ENCODE data around the gene VPS26A.
A peak's percentile ranks its signal among the peaks of the same experiment; 100 is the strongest.

Gene VPS26A

DNA sequence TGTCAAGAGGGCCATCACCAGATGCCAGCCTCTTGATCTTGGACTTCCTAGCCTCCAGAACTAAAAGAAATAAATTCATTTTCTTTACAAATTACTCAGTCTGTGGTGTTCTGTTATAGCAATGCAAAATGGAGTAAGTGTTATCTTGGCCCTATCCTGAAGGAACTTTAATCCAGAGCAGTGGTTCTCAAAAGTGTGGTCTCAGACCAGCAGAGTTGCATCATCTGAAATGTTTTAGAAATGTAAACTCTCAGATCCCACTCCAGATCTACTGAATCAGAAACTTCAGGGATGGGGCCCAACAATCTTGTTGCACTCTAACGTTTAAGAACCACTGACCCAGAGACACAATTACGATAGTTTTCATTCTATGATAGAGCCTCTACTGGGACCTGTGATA is 52.8 kb downstream of the VPS26A start:
- DNase-seq (ENCODE audit: low read depth, low spot score), result no peak

DNA sequence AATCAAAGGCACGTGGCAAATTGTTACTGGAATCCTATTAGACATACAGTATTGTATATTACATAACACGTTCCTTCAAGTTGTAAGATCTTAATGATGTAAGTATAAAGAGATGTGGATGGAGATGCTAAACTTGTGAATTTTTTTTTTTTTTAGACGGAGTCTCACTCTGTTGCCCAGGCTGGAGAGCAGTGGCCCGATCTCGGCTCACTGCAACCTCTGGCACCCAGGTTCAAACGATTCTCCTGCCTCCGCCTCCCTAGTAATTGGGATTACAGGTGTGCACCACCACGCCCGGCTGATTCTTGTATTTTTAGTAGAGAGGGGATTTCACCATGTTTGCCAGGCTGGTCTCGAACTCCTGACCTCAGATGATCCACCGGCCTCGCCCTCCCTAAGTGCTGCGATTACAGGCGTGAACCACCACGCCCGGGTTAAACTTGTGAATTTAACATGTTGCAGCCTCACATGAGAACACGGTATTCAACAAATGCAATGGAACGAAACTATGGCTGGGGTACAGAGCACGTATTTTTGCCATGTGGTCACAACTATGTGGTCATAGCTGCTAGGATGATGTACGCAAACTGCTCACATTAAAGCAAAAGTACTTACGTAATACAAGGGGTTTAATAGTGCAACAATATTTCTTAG is 55.2 kb downstream of the VPS26A start:
- DNase-seq (ENCODE audit: low read depth, low spot score), result no peak

DNA sequence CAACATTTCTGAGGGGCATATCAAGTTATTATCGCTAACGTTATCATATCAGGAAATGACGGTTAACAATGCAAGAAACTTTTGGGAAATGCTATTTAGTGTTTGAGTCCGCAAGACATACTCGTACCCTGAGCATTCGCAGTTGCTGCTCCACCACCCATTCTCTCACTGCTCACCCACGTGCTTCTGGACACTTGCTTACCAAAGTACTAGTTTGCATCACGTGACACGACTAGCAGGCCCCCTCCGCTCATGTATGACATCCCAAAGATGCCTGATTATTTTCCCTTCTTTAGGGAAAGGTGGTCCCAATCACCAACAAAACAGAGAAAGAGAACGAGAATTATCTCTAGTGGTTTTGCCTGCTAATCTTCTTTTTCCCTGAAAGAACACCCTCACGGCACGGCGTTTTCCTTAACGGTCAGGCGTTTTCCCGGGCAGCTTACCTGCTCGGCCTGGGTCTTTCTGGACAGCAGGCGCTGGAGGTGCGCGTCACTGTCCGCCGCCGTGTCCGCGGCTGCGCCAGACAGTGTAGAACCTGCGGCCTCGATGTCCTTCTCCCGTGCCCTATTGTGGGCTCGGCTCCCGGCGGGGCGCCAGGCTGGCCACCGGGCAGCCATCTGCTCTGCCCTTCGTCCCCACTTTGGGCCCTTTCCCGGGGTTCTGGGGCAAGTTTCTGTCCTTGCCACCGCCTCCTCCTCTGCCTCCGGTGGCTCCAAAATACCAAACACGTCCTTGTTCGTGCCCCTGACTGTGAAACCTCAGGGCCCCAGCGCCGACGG is 56.0 kb downstream of the VPS26A start, which contains the start of gene SUPV3L1:
SUPV3L1 (plus strand) TSS at position 492 of the 782 bp plus-strand sequence; CDS start at position 550, 58 bp downstream.
- peak; percentile 96 for DNase-seq (ENCODE audit: low read depth, low spot score)

DNA sequence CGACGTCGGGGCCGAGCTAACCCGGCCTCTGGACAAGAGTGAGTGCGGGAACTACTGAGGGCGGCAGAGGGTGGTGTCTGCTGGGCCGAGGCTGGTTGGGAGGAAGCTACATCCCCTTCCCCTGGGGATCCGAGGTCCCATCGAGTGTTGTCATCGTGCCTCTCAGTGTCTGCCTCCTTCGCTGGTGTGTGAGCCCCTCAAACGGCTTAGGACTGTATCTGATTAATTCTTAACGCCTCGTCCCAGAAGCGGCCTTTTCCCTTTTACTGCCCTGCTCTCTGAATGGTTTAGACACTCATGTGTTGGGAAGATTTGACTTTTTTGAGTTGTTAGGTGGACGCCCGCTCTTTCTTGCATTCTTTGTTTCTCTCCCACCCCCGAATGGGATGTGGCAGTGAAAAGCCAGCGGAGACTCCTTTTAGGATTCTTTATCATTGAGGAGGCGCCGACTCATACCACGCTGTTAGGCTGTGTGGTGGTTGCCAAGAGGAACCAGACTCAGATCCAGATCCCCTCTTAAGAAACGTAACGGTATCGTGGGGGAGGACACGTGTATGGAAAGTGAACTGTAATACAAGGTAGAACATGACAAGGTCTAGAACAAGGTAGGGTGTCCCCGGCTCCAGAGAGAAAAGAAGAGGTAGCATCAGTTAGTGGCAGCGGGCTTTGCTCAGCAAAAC is 56.7 kb downstream of the VPS26A start:
- DNase-seq (ENCODE audit: low read depth, low spot score), result peak; percentile 26

DNA sequence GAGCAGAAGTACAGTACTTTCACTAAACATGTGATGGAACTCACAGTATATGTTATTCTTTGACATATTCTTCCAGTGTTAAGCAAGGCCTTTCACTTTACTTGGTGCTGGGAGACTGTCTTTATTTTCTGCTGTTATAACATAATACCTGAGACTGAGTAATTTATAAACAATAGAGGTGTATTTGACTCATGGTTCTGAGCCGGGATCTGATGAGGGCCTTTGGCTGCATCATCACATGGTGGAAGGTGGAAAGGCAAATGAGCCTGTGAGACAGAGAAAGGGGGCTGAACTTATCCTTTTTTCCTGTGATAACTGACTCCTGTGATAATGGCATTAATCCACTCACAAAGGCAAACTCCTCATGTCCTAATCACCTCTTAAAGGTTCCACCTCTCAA is 57.5 kb downstream of the VPS26A start:
- no peak for DNase-seq (ENCODE audit: low read depth, low spot score)

DNA sequence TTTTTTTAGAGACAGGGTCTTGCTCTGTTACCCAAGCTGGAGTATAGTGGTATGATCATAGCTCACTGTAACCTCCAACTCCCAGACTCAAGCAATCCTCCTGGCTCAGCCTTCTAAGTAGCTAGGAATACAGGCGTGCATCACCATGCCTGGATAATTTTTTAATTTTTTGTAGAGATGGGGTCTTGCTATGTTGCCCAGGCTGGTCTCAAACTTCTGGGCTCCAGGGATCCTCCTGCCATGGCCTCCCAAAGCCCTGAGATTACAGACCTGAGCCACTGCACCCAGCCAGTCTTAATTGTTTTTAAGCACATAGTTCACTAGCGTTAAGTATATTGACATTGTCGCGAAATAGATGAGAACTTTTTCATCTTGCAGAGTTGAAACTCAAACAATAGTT is 58.0 kb downstream of the VPS26A start:
- DNase-seq (ENCODE audit: low read depth, low spot score), result no peak

DNA sequence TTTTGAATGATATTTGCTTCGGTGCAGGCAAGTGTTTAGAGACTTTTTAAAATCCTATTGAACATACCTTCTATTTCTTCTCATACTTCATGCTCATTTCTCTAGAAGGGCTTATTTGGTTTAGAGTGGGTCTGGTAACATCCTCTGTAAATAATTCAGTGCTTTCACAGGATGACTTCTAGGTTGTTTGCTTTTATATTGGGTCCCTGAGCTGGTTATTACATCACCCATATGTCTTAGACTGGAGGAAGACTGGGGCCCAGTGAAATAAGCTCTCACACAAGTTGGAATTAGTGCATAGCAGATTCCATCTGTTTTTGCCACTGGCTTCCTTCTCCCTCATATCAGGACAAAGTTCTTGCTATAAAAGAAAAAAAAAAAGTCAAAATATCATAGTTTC is 62.5 kb downstream of the VPS26A start:
- no peak for DNase-seq (ENCODE audit: low read depth, low spot score)

DNA sequence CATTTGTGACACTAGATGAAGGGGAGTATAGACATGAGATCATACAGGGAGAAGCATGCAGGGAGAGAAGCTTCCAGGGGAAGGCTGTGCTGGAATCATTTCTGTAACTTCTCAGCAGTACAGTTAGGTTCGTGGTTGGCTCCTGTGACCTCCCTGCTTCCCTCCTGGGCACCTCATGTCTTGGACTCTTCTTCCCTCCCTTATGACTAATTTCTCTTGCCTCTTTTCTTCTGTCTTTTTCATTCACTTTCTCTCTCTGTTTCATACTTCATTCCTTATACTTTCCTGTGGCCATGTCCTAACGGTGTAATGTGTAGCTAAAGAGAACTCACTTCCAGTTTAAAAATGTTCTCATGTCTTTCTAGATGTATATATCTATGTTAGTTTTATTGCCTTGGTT is 77.1 kb downstream of the VPS26A start:
- no peak for DNase-seq (ENCODE audit: low read depth, low spot score)

DNA sequence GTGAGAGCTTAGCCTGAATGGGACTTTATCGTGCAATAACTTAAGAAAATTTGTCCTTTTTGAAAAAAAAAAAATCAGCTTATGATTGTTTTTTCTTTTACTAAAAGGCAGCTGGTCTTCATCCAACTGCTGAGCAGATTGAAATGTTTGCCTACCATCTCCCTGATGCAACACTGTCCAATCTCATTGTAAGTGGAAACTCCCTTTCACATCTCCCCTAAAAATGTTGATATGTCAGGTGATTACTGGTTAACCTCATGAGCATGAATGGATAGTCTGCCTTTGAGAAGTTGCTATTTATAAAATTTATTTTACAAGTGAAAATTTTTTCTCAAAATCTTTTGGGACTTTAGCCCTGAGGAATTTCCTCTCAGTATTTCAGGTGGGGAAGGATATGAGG is 78.4 kb downstream of the VPS26A start:
- DNase-seq (ENCODE audit: low read depth, low spot score), result no peak

DNA sequence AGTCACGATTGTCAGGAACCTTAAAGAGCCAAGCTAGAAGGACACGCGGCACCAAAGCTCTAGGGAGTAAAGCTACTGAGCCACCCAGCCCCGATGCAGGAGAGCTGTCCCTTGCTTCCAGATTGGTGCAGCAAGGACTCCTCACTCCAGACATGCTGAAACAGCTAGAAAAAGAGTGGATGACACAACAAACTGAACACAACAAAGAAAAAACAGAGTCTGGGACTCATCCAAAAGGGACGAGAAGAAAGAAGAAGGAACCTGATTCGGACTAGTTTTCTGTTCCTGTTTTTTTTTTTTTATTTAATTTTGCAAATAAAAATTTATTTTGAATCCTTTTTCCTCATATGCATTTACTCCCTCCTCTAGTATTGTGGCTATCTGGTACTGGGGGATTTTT is 84.8 kb downstream of the VPS26A start:
- DNase-seq (ENCODE audit: low read depth, low spot score), result no peak

DNA sequence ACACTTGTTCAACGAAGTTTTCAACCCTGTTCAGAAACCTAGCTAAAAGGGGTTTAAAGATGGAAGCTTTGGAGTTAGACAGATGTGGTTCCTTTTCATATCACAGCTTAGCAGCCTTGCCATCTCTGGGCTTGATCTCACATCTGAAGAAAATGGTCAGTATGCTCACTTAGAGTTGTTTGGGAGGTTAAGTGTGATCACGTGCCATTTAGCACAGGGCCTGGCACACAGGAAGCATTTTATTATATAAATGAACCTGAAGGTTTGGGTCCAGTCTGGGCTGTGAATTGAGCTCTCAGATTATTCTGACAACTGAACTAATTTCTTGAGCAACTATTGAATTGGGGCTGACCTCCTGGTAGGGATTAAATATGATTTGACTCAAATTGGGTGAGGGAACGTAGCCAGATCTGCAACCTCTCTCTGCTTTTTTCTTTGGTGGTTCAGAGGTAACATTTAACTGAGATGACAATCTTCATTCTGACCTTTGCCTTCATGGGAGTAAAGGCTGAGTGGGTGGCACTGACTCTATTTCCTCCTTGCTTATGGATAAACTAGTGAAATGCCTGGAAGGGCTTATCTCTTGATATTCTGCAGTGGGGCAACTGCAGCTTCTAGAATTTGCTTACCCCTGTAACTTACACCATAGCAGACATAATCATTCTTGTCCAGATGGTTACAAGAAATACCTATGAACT is 86.0 kb downstream of the VPS26A start:
- DNase-seq (ENCODE audit: low read depth, low spot score), result no peak

DNA sequence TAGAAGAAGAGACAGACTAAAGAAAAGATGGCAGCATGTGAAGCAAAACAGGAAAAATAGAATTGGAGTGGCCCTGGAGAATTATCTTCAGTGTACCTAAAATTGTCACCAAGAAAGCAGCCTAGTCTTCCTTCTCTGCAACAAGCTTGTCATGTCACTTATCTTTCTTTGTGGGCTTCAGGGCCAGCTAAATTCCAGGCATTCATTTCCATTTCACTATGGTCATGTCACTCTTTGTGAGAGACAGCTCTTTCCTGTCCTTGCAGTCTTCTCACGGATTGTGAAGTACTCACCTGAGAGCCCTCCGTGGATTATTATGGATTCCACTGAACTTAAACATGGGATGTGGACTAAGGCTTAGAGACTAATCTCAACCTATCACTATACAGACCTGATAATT is 87.1 kb downstream of the VPS26A start:
- no peak for DNase-seq (ENCODE audit: low read depth, low spot score)

DNA sequence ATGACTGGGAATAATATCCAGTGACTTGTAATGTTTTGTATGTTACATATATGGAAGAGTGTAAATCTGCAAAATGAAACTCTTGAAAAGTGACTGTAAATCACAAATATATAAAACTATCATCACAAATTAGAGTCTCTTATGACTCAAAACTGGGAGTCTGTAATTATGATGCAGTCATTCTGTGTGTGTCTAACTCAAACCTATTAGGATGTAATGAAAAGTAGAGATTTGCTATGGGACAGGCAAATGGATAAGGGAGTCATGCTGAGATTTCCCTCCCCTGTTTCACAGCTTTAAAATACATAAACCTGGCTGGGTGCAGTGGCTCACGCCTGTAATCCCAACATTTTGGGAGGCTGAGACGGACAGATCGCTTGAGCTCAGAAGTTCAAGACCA is 87.5 kb downstream of the VPS26A start:
- no peak for DNase-seq (ENCODE audit: low read depth, low spot score)

DNA sequence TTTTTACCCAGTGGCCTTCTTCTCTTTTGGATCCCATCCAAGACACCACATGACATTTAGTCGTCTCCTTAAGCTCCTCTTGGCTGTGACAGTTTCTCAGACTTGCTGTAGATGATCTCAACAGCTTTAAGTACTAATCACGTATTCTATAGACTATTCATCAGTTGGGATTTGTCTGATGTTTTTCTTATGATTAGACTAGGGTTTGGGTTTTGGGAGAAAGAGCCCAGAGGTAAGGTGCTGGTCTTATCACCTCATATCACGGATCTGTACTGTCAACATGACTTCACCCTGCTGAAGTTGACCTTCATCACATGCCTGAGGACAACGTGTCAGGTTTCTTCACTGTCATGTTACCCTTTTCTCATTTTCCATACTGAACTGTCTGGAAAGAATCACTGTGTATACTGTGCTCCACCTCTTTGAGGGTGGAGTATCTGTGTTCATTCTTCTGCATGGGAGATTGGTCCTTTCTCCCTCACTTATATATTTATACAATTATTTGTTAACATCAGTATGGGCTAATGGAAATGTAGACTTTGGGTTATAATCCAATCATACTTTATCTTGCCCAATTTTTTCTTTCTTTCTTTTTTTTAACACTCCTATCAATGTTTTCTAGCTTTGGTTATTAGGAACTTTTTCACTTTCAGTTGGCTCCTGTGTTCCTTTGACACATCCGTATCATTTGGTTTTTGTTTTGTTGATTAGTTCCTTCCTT is 89.8 kb downstream of the VPS26A start:
- no peak for DNase-seq (ENCODE audit: low read depth, low spot score)

DNA sequence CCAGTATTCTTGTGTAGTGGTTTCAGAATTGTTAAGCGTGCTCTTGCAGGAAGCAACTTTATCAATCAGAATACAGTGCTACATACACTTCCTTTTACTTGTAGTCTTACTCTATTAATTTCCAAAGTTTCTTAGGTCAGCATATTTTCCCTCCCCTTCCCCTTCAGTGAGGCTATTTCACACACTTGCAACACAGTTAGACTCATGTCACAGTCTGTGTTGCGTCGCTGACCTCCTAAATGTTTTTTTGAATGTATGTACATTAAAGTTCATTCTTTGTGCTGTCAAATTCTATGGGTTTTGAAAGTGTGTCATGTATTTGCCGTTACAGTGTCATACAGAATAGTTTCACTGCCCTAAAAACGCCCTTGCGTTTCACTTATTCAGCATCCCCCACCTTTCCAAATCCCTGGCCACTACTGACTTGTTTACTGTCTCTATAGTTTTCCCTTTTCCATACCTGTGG is 90.7 kb downstream of the VPS26A start:
- DNase-seq (ENCODE audit: low read depth, low spot score), result no peak

DNA sequence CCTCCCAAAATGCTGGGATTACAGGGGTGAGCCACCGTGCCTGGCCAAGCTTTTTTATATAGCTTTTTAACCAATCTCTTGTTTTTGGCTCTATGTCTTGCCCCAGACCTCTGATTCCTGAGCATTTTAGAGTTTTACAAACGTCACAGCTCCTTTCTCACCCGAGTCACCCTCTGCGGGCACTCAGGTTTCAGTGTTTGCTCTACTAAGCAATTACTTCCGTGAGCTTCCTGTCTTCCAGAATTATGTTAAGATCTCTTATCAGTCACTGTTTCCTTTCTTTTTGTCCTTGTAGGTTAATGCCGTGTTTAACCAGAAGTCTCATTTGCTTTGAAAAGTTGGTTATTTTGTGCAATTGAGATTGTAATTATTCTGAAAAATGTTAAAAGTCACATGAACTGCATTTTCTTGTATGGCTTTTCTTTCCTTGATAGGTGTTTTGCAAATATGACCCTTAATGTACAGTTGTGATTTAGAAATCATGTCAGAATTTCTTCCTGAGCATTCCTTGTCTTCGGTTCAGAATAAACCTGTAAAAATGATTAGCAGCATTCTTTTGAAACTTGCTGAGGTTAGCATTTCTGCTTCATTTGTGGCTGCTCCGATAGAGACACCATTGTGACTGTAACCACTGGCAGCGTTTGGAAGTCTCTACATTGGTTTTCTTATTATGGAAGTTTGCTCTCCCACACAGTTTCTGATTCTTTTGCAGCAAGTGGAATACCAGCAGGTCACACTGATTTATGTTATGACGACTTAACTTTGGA is 91.6 kb downstream of the VPS26A start:
- DNase-seq (ENCODE audit: low read depth, low spot score), result peak; percentile 24

DNA sequence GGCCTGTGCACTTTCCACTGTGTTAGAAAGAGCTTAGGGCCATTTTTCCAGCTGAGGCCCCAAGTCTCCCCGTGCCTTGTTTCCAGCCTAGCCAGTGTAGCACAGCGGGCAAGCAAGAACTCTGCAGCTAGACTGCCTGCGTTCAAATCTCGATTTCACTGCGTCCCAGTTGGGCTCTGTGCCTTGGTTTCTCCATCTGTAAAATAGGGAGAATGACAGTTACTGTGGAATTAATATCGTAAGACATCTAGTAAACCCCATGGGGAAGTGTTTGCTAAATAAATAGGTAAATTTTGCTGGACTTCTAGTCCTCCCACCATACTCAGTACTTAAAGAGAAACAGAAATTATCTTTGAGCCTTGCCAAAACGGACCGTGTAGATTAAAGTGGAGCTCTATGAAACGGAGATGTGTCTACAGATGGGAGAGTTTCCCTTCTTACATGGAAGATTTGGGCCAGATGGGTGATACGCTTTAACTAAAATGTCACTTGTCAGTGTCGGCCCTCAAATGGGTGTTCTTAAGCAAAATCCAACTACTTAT is 92.7 kb downstream of the VPS26A start:
- no peak for DNase-seq (ENCODE audit: low read depth, low spot score)

DNA sequence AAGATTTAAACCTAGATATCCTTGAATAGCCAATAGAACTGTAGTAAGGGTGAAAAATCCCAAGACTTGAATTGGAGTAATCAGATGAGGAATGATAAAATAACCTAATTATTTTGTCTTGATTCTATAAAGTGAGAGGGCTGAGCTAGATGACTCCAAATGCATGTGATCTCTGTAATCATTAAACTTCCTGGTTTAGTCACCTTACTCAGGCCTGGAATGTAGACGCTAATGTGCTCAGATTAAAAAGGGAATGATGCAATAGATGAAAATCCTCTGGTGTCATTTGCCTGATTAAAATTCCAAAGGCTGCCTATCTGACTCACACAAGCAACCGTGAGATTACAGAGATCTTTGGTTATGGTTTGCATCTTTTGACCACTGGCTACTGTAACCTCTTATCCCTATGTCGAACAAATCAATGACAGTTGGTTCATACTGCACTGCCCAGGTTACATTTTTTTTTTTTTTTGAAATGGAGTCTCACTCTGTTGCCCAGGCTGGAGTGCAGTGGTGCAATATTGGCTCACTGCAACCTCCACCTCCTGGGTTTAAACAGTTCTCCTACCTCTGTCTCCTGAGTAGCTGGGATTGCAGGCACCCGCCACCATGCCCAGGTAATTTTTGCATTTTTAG is 93.3 kb downstream of the VPS26A start:
- peak; percentile 86 for DNase-seq (ENCODE audit: low read depth, low spot score)

DNA sequence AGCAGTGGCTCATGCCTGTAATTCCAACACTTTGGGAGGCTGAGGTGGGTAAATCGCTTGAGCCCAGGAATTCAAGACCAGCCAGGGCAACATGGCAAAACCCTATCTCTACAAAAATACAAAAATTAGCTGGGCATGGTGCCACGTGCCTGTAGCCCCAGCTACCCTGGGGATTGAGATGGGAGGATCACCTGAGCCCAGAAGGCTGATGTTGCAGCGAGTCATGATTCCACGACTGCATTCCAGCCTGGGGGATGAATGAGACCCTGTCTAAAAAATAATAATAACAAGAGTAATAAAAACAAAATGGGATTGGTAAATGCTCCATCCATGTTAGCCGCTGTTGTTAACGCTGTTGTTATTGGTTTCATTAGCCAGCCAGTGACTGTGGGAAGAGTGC is 94.9 kb downstream of the VPS26A start:
- no peak for DNase-seq (ENCODE audit: low read depth, low spot score)

DNA sequence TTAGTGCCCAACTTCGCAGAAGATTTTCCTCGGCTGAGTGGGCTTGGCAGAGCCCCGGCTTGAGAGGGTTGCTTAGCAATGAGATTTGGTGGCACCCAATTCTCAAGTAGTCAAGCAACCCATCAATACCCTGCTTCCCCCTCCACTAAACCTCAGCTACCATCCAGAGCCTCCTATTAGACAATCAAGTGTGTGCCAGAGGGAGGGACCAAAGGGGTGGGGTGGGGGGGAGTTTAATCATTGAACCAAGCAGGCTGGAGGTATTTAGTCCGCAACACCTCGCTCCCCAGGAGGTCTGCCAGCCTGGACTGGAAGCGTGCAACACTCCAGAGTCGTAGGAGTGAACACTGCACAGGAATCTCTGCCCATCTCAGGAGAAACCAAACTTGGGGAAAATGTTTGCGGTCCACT is 96.1 kb downstream of the VPS26A start, which contains the start of gene HKDC1:
HKDC1 (plus strand) TSS at position 292 of the 411 bp plus-strand sequence; CDS start at position 396, 104 bp downstream.
- DNase-seq (ENCODE audit: low read depth, low spot score), result peak; percentile 45

Data from astrocyte of the hippocampus (primary cell).